Sigmoid colon (tissue), 7 donors: ENCODE results near the gene CLMN. TPM values are rescaled to one million over a fixed set of nuclear protein-coding genes. Genes with fewer than 3 reads are reported as not detected.

Source experiments
- DNase-seq: peaks from one replicate; pipeline ENCODE4 v3.0.0-alpha.2; 2019
- H3K27ac ChIP-seq, 4 donors: fragments of 200-600 bp; sonication (generic); one replicate each; pipeline ENCODE4 v1.5.1; 2016 to 2019; ENCODE audit warnings: mild to moderate bottlenecking in 1 of 4
- H3K27me3 ChIP-seq, 3 donors: fragments of 200-600 bp; sonication (generic); one replicate each; pipeline ENCODE4 v1.5.1; 2019; ENCODE audit warnings: mild to moderate bottlenecking in 1 of 3
- H3K36me3 ChIP-seq, 4 donors: fragments of 200-600 bp; sonication (generic); one replicate each; pipeline ENCODE4 v1.5.1; 2016 to 2019
- H3K4me1 ChIP-seq, 4 donors: fragments of 200-600 bp; sonication (generic); one replicate each; pipeline ENCODE4 v1.5.1; 2017 to 2019
- H3K4me3 ChIP-seq, 4 donors: fragments of 200-600 bp; sonication (generic); one replicate each; pipeline ENCODE4 v1.5.1; 2017 to 2019; ENCODE audit warnings: mild to moderate bottlenecking in 2 of 4, moderate library complexity in 1 of 4
- H3K9me3 ChIP-seq, 4 donors: fragments of 200-600 bp in 3 of 4; sonication (generic) in 3 of 4; one replicate each; pipeline versions ENCODE4 v1.5.1 to v1.6.1; 2013 to 2019
- CTCF ChIP-seq, 4 experiments: fragments of 450-650 bp in 3 of 4; fragments of 200-600 bp in 1 of 4; IDR thresholded peaks; one replicate each; pipeline ENCODE4 v1.5.1; 2016 to 2019; ENCODE audit warnings: antibody characterized with exemption in 4 of 4, mild to moderate bottlenecking in 3 of 4, moderate library complexity in 2 of 4
- EP300 ChIP-seq, 4 donors: sonication (generic); formaldehyde crosslinking; IDR thresholded peaks; one replicate each; pipeline ENCODE4 v1.6.1; 2017; ENCODE audit warnings: antibody characterized with exemption in 4 of 4
- POLR2A ChIP-seq, 2 donors: fragments of 450-650 bp; IDR thresholded peaks; one replicate each; pipeline ENCODE4 v1.6.1; 2016; ENCODE audit warnings: antibody characterized with exemption in 2 of 2, mild to moderate bottlenecking in 2 of 2, moderate library complexity in 2 of 2
- POLR2AphosphoS5 ChIP-seq, 4 donors: sonication (generic); formaldehyde crosslinking; IDR thresholded peaks; one replicate each; pipeline ENCODE4 v1.6.1; 2017; ENCODE audit warnings: antibody characterized with exemption in 4 of 4
- WGBS, 2 donors: extraction: QIAGEN DNeasy Blood & Tissue Kit; methylation state at CpG; one replicate each; pipeline ENCODE4 v1.1.7; 2013; 5-methylcytosine and 5-hydroxymethylcytosine counted together
- intact Hi-C: fragments of 100-400 bp; cut with DNase I; formaldehyde crosslinking; loops from one replicate; pipeline ENCODE4 v1.15.1; 2023
- polyA plus RNA-seq, 3 donors: library from polyadenylated mRNA; stranded (reverse); fragments of 200-250 nt; gene quantifications; one replicate each; pipeline ENCODE4 v1.2.3, GENCODE V29; 2013
- total RNA-seq, 4 donors: library from RNA; depleted of rRNA; stranded (reverse); fragments of >200 nt; gene quantifications; one replicate each; pipeline ENCODE4 v1.1.0, GENCODE V29; 2016
- donor health status: healthy with polysubstance abuse.
- donor health status: Bipolar disorder and iron deficiency.
- donor health status: healthy.

The CLMN gene
- total and polyA plus RNA-seq, 7 donors: 3.5 to 40.2 (median 9.1) TPM

DNA sequence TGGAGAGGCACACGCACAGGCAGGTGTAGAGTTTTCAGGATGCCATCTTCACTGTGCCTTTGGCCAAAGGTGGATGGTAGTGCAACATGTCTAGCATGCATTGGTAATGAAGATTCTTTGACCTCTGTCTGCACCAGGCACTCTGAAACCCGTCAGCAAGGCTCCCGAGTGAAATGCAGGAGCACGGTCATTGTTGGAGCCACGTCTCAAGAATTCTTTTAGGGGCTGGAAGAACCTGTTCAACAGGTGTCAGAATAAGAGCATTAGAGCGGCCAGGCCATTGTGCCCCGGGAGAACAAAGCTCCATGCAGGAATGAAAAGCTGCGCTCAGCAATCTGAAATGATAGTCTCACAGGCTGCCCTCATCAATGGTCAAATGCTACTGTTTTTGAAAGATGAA lies 122.2 kb downstream of the CLMN start:
- Histone ChIP-seq H3K4me3 (no peak overlapping the region), H3K4me1 (no peaks in the 10 kb centered on the region), H3K9me3 (no peaks in the 10 kb centered on the region), H3K27ac (no peak overlapping the region), H3K36me3 (no peaks in the 10 kb centered on the region), H3K27me3 (no peaks in the 10 kb centered on the region)
- whole genome bisulfite sequencing, 2 donors: 22 to 74% methylated on average over 8 of the region's 8 CpGs
- intact Hi-C loops: no loop called here
- DNase-seq: no peak
- TF ChIP-seq POLR2AphosphoS5 (IDR thresholded peaks at IDR 0.05) (no peak), EP300 (IDR thresholded peaks at IDR 0.05) (no peak), POLR2A (IDR thresholded peaks at IDR 0.05) (no peak), CTCF (IDR thresholded peaks at IDR 0.05) (no peak)

DNA sequence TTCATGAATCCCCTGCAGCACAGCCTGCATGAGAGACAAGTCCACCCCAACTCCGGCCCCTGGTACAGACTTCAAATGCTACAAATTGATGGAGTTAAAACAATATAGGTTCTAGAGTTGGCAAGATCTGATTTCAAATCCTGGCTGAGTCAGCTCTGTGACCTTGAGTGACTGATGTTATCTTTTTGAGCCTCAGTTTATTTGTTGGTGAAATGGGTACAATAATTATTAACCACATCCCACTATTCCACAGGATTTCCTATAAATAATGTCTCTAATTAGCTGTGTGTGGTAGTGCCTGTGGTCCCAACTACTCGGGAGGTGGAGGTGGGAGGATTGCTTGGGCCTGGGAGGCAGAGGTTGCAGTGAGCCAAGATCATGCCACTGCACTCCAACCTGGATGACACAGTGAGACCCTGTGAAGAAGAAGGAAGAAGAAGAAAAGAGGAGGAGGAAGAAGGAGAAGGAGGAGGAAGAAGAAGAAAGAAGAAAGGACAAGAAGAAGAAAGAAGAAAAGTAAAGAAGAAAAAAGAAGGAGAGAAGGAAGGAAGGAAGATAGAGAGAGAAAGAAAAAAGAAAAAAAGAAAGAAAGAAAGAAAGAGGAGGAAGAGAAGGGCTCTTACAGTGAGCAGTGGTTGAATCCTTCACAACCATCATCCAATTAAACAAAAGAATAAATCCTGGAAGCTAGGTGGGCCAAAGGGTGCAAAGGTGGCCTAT lies 122.7 kb downstream of the CLMN start:
- Histone ChIP-seq H3K27me3 (no peaks in the 10 kb centered on the region), H3K27ac (no peak overlapping the region), H3K36me3 (no peaks in the 10 kb centered on the region), H3K4me3 (no peak overlapping the region), H3K4me1 (no peaks in the 10 kb centered on the region), H3K9me3 (no peaks in the 10 kb centered on the region)
- TF ChIP-seq POLR2A (IDR thresholded peaks at IDR 0.05) (no peak), EP300 (IDR thresholded peaks at IDR 0.05) (no peak), POLR2AphosphoS5 (IDR thresholded peaks at IDR 0.05) (no peak), CTCF (IDR thresholded peaks at IDR 0.05) (no peak)
- intact Hi-C loops: no loop called here
- no peak for DNase-seq
- WGBS, 2 donors: 92 to 93% methylated on average over 2 of the region's 2 CpGs

DNA sequence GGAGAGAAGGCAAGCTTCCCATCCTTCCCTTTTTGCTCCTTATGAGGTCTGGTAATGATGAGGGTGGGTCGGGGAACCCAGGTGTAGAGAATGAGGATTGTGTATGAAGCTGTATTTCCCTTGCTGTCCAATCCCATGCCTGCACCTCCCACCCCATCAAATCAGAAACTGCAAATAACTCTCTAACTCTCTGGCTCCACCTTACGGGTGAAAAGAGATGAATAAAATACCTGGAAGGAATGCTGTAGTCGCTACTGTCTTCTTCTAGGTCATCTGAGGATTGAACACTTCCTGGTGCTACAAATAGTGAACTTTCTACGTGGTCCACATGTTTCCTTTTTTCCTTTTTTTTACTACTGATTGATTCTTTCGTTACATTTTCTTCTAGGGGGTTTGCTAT lies 123.4 kb downstream of the CLMN start:
- 27 to 38% methylated on average over 5 of the region's 5 CpGs for WGBS, 2 donors
- H3K36me3 ChIP-seq: no peaks in the 10 kb centered on the region
- no peak for TF ChIP-seq EP300 (IDR thresholded peaks at IDR 0.05)
- TF ChIP-seq CTCF (IDR thresholded peaks at IDR 0.05): no peak
- TF ChIP-seq POLR2A (IDR thresholded peaks at IDR 0.05): no peak
- TF ChIP-seq POLR2AphosphoS5 (IDR thresholded peaks at IDR 0.05): no peak
- intact Hi-C loops: no loop called here
- no peak overlapping the region for H3K27ac ChIP-seq
- H3K9me3 ChIP-seq: no peaks in the 10 kb centered on the region
- DNase-seq: no peak
- no peaks in the 10 kb centered on the region for H3K27me3 ChIP-seq
- no peaks in the 10 kb centered on the region for H3K4me1 ChIP-seq
- no peak overlapping the region for H3K4me3 ChIP-seq

DNA sequence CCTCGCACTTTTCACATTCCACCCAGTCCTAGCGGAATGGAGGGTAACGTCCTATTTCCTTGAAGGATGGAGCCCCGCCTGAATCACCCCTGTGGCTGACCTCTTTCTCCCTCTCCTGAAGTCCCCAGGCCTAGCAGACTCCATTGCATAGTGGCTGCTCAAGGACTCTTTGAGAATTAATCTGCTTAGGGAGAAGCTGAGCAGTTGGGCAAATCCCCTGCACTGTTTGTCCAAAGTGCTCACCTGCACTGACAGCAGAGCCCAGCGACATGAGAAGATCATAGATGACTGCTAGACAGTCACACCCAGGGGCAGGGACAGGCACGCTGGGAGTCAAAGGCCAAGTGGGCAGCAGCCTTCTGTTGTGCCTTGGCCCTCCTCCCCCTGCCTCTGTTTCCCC lies 124.7 kb downstream of the CLMN start:
- Histone ChIP-seq H3K4me3 (no peak overlapping the region), H3K4me1 (peaks cover 0 to 10% (median 5%) of the 10 kb centered on the region in 4 donors), H3K36me3 (no peaks in the 10 kb centered on the region), H3K27me3 (no peaks in the 10 kb centered on the region), H3K9me3 (no peaks in the 10 kb centered on the region), H3K27ac (no peak overlapping the region)
- TF ChIP-seq POLR2AphosphoS5 (IDR thresholded peaks at IDR 0.05) (no peak), EP300 (IDR thresholded peaks at IDR 0.05) (no peak), POLR2A (IDR thresholded peaks at IDR 0.05) (no peak), CTCF (IDR thresholded peaks at IDR 0.05) (no peak)
- intact Hi-C loops: no loop called here
- DNase-seq: no peak
- 87 to 92% methylated on average over 6 of the region's 6 CpGs for WGBS, 2 donors

DNA sequence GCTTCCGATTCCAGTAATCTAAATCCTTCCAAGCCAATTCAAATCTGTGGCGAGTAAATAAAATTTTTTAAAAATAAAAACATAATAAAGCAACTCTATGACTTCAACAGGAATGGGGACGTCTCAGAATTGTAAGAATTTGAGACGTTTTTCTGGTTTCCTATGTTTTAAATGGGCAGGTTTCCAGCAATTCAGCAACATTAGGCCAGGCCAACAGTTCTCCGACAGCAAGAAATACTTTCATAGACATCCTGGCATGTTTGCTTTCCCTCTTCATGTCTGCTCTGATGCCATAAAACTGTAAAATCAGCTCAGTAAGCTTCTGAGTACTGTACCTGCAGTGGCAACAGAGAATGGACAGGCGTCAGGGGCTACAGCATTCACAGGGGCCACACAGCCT lies 126.6 kb downstream of the CLMN start:
- DNase-seq: no peak
- Histone ChIP-seq H3K27me3 (no peaks in the 10 kb centered on the region), H3K9me3 (no peaks in the 10 kb centered on the region), H3K27ac (no peak overlapping the region), H3K4me1 (peaks cover 0 to 21% (median 13%) of the 10 kb centered on the region in 4 donors), H3K36me3 (no peaks in the 10 kb centered on the region), H3K4me3 (no peak overlapping the region)
- 63 to 71% methylated on average over 6 of the region's 6 CpGs for WGBS, 2 donors
- TF ChIP-seq EP300 (IDR thresholded peaks at IDR 0.05): no peak
- no peak for TF ChIP-seq POLR2A (IDR thresholded peaks at IDR 0.05)
- no peak for TF ChIP-seq CTCF (IDR thresholded peaks at IDR 0.05)
- no peak for TF ChIP-seq POLR2AphosphoS5 (IDR thresholded peaks at IDR 0.05)
- intact Hi-C loops: no loop called here
